ENCODE data around the gene KRTAP5-9.

DNA sequence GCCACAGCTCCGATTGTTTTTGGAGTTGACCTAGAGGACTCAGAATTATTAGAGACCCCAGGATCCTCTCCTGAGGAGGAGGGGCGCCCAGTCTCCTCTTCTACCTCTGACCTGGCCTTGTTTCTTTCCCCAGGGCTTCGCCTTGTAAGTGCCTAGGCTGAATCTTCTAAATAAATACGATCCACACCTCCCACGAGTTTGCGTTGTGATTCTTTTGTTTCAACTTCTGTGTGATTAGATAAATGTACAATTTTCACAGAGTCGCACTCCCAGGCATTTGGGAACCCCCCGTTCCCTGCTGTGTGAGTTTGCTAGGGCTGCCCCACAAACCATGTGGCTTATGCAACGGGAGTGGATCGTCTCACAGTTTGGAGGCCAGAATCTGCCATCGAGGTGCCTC, 9.2 kb upstream of the KRTAP5-9 start:
- TF ChIP-seq POLR2A (IDR thresholded peaks at IDR 0.05; ENCODE audit: low read length) = no peak
- TF ChIP-seq, protein P1, sequence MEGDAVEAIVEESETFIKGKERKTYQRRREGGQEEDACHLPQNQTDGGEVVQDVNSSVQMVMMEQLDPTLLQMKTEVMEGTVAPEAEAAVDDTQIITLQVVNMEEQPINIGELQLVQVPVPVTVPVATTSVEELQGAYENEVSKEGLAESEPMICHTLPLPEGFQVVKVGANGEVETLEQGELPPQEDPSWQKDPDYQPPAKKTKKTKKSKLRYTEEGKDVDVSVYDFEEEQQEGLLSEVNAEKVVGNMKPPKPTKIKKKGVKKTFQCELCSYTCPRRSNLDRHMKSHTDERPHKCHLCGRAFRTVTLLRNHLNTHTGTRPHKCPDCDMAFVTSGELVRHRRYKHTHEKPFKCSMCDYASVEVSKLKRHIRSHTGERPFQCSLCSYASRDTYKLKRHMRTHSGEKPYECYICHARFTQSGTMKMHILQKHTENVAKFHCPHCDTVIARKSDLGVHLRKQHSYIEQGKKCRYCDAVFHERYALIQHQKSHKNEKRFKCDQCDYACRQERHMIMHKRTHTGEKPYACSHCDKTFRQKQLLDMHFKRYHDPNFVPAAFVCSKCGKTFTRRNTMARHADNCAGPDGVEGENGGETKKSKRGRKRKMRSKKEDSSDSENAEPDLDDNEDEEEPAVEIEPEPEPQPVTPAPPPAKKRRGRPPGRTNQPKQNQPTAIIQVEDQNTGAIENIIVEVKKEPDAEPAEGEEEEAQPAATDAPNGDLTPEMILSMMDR (IDR thresholded peaks at IDR 0.05) = no peak
- TF ChIP-seq RCOR1 (IDR thresholded peaks at IDR 0.05; ENCODE audit: low read depth, low read length) = no peak
- no peak for TF ChIP-seq FOSL2 (IDR thresholded peaks at IDR 0.05)
- no peak for TF ChIP-seq FOSL2 (CRISPR knock-in tag; IDR thresholded peaks at IDR 0.05)
